Chondrocyte (in vitro differentiated cells): ENCODE results near the gene COG2. TPM values are rescaled to one million over a fixed set of nuclear protein-coding genes. Genes with fewer than 3 reads are reported as not detected.

Experiments
- DNase-seq: peaks from one replicate; pipeline ENCODE4 v3.0.0; 2021; ENCODE audit warnings: mixed read lengths, low spot score
- H3K27ac Mint-ChIP-seq: one replicate; pipeline ENCODE4 v1.8.0; 2021; ENCODE audit warnings: mild to moderate bottlenecking, moderate library complexity, mixed read lengths; ENCODE audit not compliant: unreplicated experiment
- H3K27me3 Mint-ChIP-seq: 2 replicates; pipeline ENCODE4 v1.8.0; 2021; ENCODE audit warnings: low read depth, mixed read lengths
- H3K36me3 Mint-ChIP-seq: 2 replicates; pipeline ENCODE4 v1.8.0; 2021; ENCODE audit warnings: low read depth, mixed read lengths
- H3K4me1 Mint-ChIP-seq: 2 replicates; pipeline ENCODE4 v1.8.0; 2021; ENCODE audit warnings: low read depth, mild to moderate bottlenecking, mixed read lengths
- H3K4me3 Mint-ChIP-seq: one replicate; pipeline ENCODE4 v1.8.0; 2021; ENCODE audit warnings: mild to moderate bottlenecking, moderate library complexity, mixed read lengths; ENCODE audit not compliant: unreplicated experiment
- H3K9me3 Mint-ChIP-seq: 2 replicates; pipeline ENCODE4 v1.8.0; 2021; ENCODE audit warnings: low read depth, mixed read lengths
- CTCF ChIP-seq: fragments of 200-600 bp; sonication (generic); IDR thresholded peaks from 2 replicates; pipeline ENCODE4 v1.5.0; 2021; ENCODE audit warnings: antibody characterized with exemption, mild to moderate bottlenecking, moderate library complexity
- total RNA-seq: library from RNA; stranded (reverse); gene quantifications from 3 replicates; pipeline ENCODE4 v1.2.1, GENCODE V29; 2021

COG2 gene
- total RNA-seq, 1 donor from 2014 or later = 24.1 TPM

GRCh38 chr1:230627767-230628166, 14.5 kb upstream of the COG2 start:
- no peak for DNase-seq
- H3K4me3 Mint-ChIP-seq = no peak overlapping the region
- H3K27ac Mint-ChIP-seq = no peak overlapping the region
- no peaks in the 10 kb centered on the region for H3K9me3 Mint-ChIP-seq
- peaks cover 8% of the 10 kb centered on the region for H3K27me3 Mint-ChIP-seq
- no peak for TF ChIP-seq CTCF
- H3K4me1 Mint-ChIP-seq = no peaks in the 10 kb centered on the region
- no peaks in the 10 kb centered on the region for H3K36me3 Mint-ChIP-seq

GRCh38 chr1:230629511-230629910, 12.8 kb upstream of the COG2 start:
- H3K9me3 Mint-ChIP-seq = no peaks in the 10 kb centered on the region
- no peak overlapping the region for H3K4me3 Mint-ChIP-seq
- H3K36me3 Mint-ChIP-seq = no peaks in the 10 kb centered on the region
- H3K4me1 Mint-ChIP-seq = no peaks in the 10 kb centered on the region
- TF ChIP-seq CTCF = no peak
- peaks cover 6% of the 10 kb centered on the region for H3K27me3 Mint-ChIP-seq
- H3K27ac Mint-ChIP-seq = no peak overlapping the region
- no peak for DNase-seq

DNA sequence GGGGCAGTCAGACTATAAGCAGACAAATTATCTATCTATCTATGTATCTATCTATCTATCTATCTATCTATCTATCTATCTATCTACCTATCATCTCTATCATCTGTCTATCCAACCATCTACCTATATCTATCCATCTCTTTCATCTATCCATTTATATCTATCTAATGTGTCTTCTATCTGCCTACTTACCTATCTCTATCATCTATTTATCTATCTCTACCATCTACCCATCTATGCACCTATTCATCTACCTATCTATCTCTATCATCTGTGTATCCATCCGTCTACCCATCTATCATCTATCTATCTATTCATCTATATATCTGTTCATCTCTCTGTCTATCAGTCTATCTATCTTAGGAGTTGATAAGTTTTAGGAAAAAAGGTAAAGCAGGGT, 10.8 kb upstream of the COG2 start:
- no peaks in the 10 kb centered on the region for H3K4me1 Mint-ChIP-seq
- no peaks in the 10 kb centered on the region for H3K9me3 Mint-ChIP-seq
- no peaks in the 10 kb centered on the region for H3K36me3 Mint-ChIP-seq
- DNase-seq = no peak
- TF ChIP-seq CTCF = no peak
- no peak overlapping the region for H3K27ac Mint-ChIP-seq
- H3K27me3 Mint-ChIP-seq = peaks cover 4% of the 10 kb centered on the region
- H3K4me3 Mint-ChIP-seq = no peak overlapping the region

DNA sequence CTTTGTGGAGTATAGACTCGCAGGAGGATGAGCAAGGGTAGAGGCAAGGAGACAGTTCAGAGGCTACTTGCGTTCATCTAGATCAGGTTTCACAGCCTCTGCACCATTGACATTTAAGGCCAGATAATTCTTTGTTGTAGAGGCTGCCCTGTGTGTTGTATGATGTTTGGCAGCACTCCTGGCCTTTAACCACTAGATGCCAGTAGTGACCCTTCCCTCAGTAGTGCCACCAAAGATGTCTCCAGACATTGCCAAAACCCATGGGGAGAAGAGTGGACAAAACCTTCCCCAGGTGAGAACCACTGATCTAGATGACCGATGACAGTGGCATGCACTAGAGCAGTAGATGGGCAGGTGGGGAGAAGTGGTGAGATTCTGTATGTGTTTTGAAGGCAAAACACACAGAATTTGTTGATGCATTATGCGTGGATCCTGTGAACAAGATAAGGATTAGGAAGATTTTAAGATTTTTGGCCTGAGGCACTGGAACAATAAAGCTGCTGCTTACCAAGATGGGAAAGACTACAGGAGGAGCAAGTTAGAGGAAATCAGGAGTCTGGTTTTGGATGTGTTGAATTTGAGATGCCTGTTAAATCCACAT, 9.9 kb upstream of the COG2 start:
- peaks cover 13% of the 10 kb centered on the region for H3K27me3 Mint-ChIP-seq
- no peak overlapping the region for H3K27ac Mint-ChIP-seq
- no peaks in the 10 kb centered on the region for H3K4me1 Mint-ChIP-seq
- H3K4me3 Mint-ChIP-seq = no peak overlapping the region
- H3K9me3 Mint-ChIP-seq = no peaks in the 10 kb centered on the region
- DNase-seq = no peak
- TF ChIP-seq CTCF = peak; percentile 81
- H3K36me3 Mint-ChIP-seq = no peaks in the 10 kb centered on the region

DNA sequence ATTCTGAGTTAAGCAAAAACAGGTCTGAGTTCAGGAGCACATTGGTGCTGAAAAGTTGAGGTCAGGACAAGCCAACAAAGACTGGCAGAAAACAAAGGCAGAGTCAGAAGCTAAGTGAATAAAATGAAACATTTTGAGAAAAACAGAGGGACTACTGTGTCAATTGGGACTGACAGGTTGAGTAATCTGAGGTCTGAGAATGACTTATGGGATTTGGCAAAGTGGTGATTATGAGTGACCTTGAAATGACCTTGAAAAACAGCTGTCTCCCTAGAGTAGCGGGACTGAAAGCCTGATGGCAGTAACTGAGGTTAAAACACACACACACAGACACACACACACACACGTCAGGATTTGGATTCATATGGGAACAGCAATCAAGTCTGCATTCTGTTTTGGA, 8.8 kb upstream of the COG2 start:
- no peak for TF ChIP-seq CTCF
- Mint-ChIP-seq H3K4me3 (no peak overlapping the region), H3K4me1 (no peaks in the 10 kb centered on the region), H3K9me3 (no peaks in the 10 kb centered on the region), H3K36me3 (no peaks in the 10 kb centered on the region), H3K27ac (no peak overlapping the region), H3K27me3 (peaks cover 23% of the 10 kb centered on the region)
- DNase-seq = no peak
